HL-60 (cell line): ENCODE results near the gene AP1B1.

Source experiments
- DNase-seq, 2 experiments: peaks; one replicate each; pipeline ENCODE4 v3.0.0-alpha.2; 2010 to 2020; ENCODE audit warnings: low read depth in 1 of 2, low spot score in 1 of 2
- H3K27ac ChIP-seq: fragments of 250-450 bp; sonication (Bioruptor Pico); replicated peaks from 2 replicates; pipeline ENCODE4 v1.5.1; 2020; ENCODE audit warnings: mild to moderate bottlenecking, moderate library complexity
- H3K27me3 ChIP-seq: fragments of 250-450 bp; sonication (Bioruptor Pico); 2 replicates; pipeline ENCODE4 v1.5.1; 2021; ENCODE audit warnings: mild to moderate bottlenecking, moderate library complexity; ENCODE audit not compliant: insufficient read depth, poor library complexity, severe bottlenecking
- H3K4me3 ChIP-seq: replicated peaks from 2 replicates; pipeline ENCODE4 v1.5.1; 2011; ENCODE audit warnings: mild to moderate bottlenecking, control low read depth, low read length; ENCODE audit not compliant: insufficient read depth
- CTCF ChIP-seq: IDR thresholded peaks from one replicate; pipeline ENCODE4 v1.5.1; 2011; ENCODE audit warnings: low read length, control low read depth, inconsistent platforms; ENCODE audit not compliant: insufficient read depth
- GABPA ChIP-seq: IDR thresholded peaks from 2 replicates; pipeline ENCODE4 v1.6.1; 2012; ENCODE audit warnings: low read depth
- POLR2AphosphoS5 ChIP-seq: IDR thresholded peaks from 2 replicates; pipeline ENCODE4 v1.6.1; 2012; ENCODE audit warnings: low read depth
- REST ChIP-seq: IDR thresholded peaks from 2 replicates; pipeline ENCODE4 v1.6.1; 2012; ENCODE audit warnings: low read depth; ENCODE audit not compliant: insufficient replicate concordance
- SPI1 ChIP-seq: IDR thresholded peaks from 2 replicates; pipeline ENCODE4 v1.6.1; 2012; ENCODE audit warnings: low read depth, mild to moderate bottlenecking, borderline replicate concordance

Gene AP1B1

GRCh38 chr22:29353286-29353685 is 35.1 kb downstream of the AP1B1 start:
- Histone ChIP-seq H3K27ac (no peak overlapping the region), H3K4me3 (no peak overlapping the region), H3K27me3 (no peaks in the 10 kb centered on the region)
- no peak for DNase-seq
- TF ChIP-seq POLR2AphosphoS5 (no peak), CTCF (no peak)

GRCh38 chr22:29352778-29353177 is 35.6 kb downstream of the AP1B1 start:
- TF ChIP-seq REST (no peak), SPI1 (no peak), CTCF (no peak), GABPA (no peak), POLR2AphosphoS5 (no peak)
- no peak for DNase-seq
- no peaks in the 10 kb centered on the region for H3K27me3 ChIP-seq
- H3K4me3 ChIP-seq: no peak overlapping the region
- no peak overlapping the region for H3K27ac ChIP-seq

GRCh38 chr22:29351891-29352290 is 36.5 kb downstream of the AP1B1 start:
- TF ChIP-seq GABPA (no peak), REST (no peak), SPI1 (no peak), POLR2AphosphoS5 (no peak), CTCF (no peak)
- no peak for DNase-seq
- no peak overlapping the region for H3K4me3 ChIP-seq

GRCh38 chr22:29351042-29351441 is 37.3 kb downstream of the AP1B1 start:
- TF ChIP-seq GABPA (no peak), POLR2AphosphoS5 (no peak), CTCF (no peak), REST (no peak), SPI1 (no peak)
- no peak for DNase-seq
- no peak overlapping the region for H3K27ac ChIP-seq
- H3K4me3 ChIP-seq: no peak overlapping the region
- H3K27me3 ChIP-seq: no peaks in the 10 kb centered on the region

More at GRCh38 chr22:29351891-29352290, 36.5 kb downstream of the AP1B1 start:
- no peak overlapping the region for H3K27ac ChIP-seq
- no peaks in the 10 kb centered on the region for H3K27me3 ChIP-seq
